ENCODE measurements around the gene RHOU.
"Not testable (repeated sequence)": the region's sequence is repeated elsewhere in the genome, so short reads cannot be mapped to it uniquely, and the experiment has no call there.

RHOU gene

GRCh38 chr1:228734881-228735801, at the start of gene RHOU:
Gene RHOU, plus strand, starts transcription at chr1:228735479. Its CDS starts 264 bp downstream, at chr1:228735743.
- peak; percentile 54 for DNase-seq

- no peak for DNase-seq
Observed at GRCh38 chr1:228687587-228687986, 47.7 kb upstream of the RHOU start.

- DNase-seq: no peak
Observed at GRCh38 chr1:228689255-228689654, 46.0 kb upstream of the RHOU start.

GRCh38 chr1:228691211-228691610, 44.1 kb upstream of the RHOU start:
- DNase-seq: no peak

GRCh38 chr1:228691926-228692325, 43.4 kb upstream of the RHOU start:
- DNase-seq: peak; percentile 73

- not testable (repeated sequence) for DNase-seq
Observed at GRCh38 chr1:228694447-228694846, 40.8 kb upstream of the RHOU start.

GRCh38 chr1:228695015-228695955, 40.0 kb upstream of the RHOU start:
- no peak for DNase-seq

- DNase-seq: peak; percentile 44
Observed at GRCh38 chr1:228697207-228698016, 37.9 kb upstream of the RHOU start.

GRCh38 chr1:228698017-228698329, 37.3 kb upstream of the RHOU start:
- no peak for DNase-seq

GRCh38 chr1:228702433-228702832, 32.8 kb upstream of the RHOU start:
- no peak for DNase-seq

GRCh38 chr1:228706305-228706704, 29.0 kb upstream of the RHOU start:
- DNase-seq: no peak

GRCh38 chr1:228717081-228717480, 18.2 kb upstream of the RHOU start:
- no peak for DNase-seq

GRCh38 chr1:228721407-228721806, 13.9 kb upstream of the RHOU start:
- DNase-seq: no peak

GRCh38 chr1:228723287-228723686, 12.0 kb upstream of the RHOU start:
- no peak for DNase-seq

- no peak for DNase-seq
Observed at GRCh38 chr1:228723921-228724320, 11.4 kb upstream of the RHOU start.

- DNase-seq: no peak
Observed at GRCh38 chr1:228725178-228725577, 10.1 kb upstream of the RHOU start.

GRCh38 chr1:228727681-228728171, 7.6 kb upstream of the RHOU start:
- DNase-seq: no peak

GRCh38 chr1:228732426-228732825, 2.9 kb upstream of the RHOU start:
- DNase-seq: no peak

- no peak for DNase-seq
Observed at GRCh38 chr1:228733576-228733975, 1.7 kb upstream of the RHOU start.

GRCh38 chr1:228735871-228736586, 750 bp downstream of the RHOU start:
- DNase-seq: no peak

- no peak for DNase-seq
Observed at GRCh38 chr1:228736844-228737445, 1.7 kb downstream of the RHOU start.

Data from NCI-H1694 treated with DMSO at 0.1 percent for 48 hours (cell line).